Gastrocnemius medialis (tissue), 4 donors: ENCODE data around the gene ASF1B.

Experiments
- POLR2A ChIP-seq, 2 donors: fragments of 450-650 bp; IDR thresholded peaks; one replicate each; pipeline ENCODE4 v1.6.1; 2017; ENCODE audit warnings: antibody characterized with exemption in 2 of 2, mild to moderate bottlenecking in 2 of 2, moderate library complexity in 2 of 2
- TF ChIP-seq, protein P1 (sequence below), 5 experiments: fragments of 450-650 bp in 3 of 5; fragments of 200-600 bp in 2 of 5; sonication (generic) in 2 of 5; IDR thresholded peaks in 4 of 5; conservative IDR thresholded peaks in 1 of 5; 1 replicate in 4 of 5; 2 replicates in 1 of 5; pipeline ENCODE4 v1.5.1; 2016 to 2019; ENCODE audit warnings: antibody characterized with exemption in 5 of 5, mild to moderate bottlenecking in 3 of 5, moderate library complexity in 3 of 5

DNA sequence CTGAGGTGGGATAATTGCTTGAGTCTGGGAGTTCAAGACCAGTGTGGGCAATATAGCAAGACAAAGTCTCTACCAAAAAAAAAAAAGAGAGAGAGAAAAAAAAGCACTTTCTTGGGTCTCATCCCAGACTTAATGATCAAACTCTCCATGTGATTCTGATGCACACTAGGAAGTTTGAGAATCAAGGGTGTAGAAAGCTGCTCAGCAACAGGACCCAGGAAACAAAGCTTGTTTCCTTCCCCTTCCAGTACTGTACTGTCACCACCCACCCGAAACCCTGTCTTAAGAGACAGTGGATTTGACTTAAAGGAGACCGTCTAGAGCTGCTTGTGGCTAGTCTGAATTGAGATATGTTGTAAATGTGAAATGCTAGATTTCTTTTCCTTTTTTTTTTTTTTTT, 58.0 kb downstream of the ASF1B start:
- TF ChIP-seq, protein P1, sequence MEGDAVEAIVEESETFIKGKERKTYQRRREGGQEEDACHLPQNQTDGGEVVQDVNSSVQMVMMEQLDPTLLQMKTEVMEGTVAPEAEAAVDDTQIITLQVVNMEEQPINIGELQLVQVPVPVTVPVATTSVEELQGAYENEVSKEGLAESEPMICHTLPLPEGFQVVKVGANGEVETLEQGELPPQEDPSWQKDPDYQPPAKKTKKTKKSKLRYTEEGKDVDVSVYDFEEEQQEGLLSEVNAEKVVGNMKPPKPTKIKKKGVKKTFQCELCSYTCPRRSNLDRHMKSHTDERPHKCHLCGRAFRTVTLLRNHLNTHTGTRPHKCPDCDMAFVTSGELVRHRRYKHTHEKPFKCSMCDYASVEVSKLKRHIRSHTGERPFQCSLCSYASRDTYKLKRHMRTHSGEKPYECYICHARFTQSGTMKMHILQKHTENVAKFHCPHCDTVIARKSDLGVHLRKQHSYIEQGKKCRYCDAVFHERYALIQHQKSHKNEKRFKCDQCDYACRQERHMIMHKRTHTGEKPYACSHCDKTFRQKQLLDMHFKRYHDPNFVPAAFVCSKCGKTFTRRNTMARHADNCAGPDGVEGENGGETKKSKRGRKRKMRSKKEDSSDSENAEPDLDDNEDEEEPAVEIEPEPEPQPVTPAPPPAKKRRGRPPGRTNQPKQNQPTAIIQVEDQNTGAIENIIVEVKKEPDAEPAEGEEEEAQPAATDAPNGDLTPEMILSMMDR (IDR thresholded peaks at IDR 0.05 in 4 of 5, conservative IDR thresholded peaks at IDR 0.05 in 1 of 5): no peak
- TF ChIP-seq POLR2A (IDR thresholded peaks at IDR 0.05): no peak
